HG03575 (cell line): ENCODE measurements around the gene MRPS18A.
"Not testable (repeated sequence)": the region's sequence is repeated elsewhere in the genome, so short reads cannot be mapped to it uniquely, and the experiment has no call there.

Source experiments
- ATAC-seq: cut with Tn5 transposase; IDR thresholded peaks from one replicate; pipeline ENCODE4 v1.9.1; 2021; ENCODE audit not compliant: unreplicated experiment, insufficient number of reproducible peaks, low FRiP score; ENCODE audit errors: extremely low read depth

The MRPS18A gene

GRCh38 chr6:43676962-43677606 lies 10.5 kb downstream of the MRPS18A start:
- ATAC-seq: no peak

GRCh38 chr6:43674921-43675320 lies 12.7 kb downstream of the MRPS18A start:
- no peak for ATAC-seq

- ATAC-seq: no peak
These were observed 13.3 kb downstream of the MRPS18A start for GRCh38 chr6:43674291-43674690.

- no peak for ATAC-seq
These were observed 14.0 kb downstream of the MRPS18A start for GRCh38 chr6:43673444-43674084.

- ATAC-seq: no peak
These were observed 15.5 kb downstream of the MRPS18A start for GRCh38 chr6:43671801-43672690.

GRCh38 chr6:43671011-43671800 lies 16.4 kb downstream of the MRPS18A start:
- ATAC-seq: no peak

GRCh38 chr6:43670623-43670986 lies 17.0 kb downstream of the MRPS18A start:
- ATAC-seq: no peak

- ATAC-seq: no peak
These were observed 17.5 kb downstream of the MRPS18A start for GRCh38 chr6:43669922-43670622.

- no peak for ATAC-seq
These were observed 18.3 kb downstream of the MRPS18A start for GRCh38 chr6:43669050-43669921.

- ATAC-seq: no peak
These were observed 19.2 kb downstream of the MRPS18A start for GRCh38 chr6:43668151-43669028.

- no peak for ATAC-seq
These were observed 20.1 kb downstream of the MRPS18A start for GRCh38 chr6:43667245-43668150.

- no peak for ATAC-seq
These were observed 21.2 kb downstream of the MRPS18A start for GRCh38 chr6:43666196-43666920.

- ATAC-seq: no peak
These were observed 22.2 kb downstream of the MRPS18A start for GRCh38 chr6:43665376-43665775.

GRCh38 chr6:43662948-43663347 lies 24.6 kb downstream of the MRPS18A start:
- ATAC-seq: not testable (repeated sequence)

- no peak for ATAC-seq
These were observed 29.4 kb downstream of the MRPS18A start for GRCh38 chr6:43658161-43658560.
